ENCODE data around the gene DIP2B. TPM values are rescaled to one million over a fixed set of nuclear protein-coding genes. Genes with fewer than 3 reads are reported as not detected.

Gene DIP2B
- total RNA-seq, 2 experiments from 2014 or later, result 17.0 to 24.1 TPM

GRCh38 chr12:50550530-50551223, 45.9 kb downstream of the DIP2B start:
- H3K9me2 ChIP-seq (ENCODE audit: insufficient read depth, low read length), result no peaks in the 10 kb centered on the region
- TF ChIP-seq, protein P1, sequence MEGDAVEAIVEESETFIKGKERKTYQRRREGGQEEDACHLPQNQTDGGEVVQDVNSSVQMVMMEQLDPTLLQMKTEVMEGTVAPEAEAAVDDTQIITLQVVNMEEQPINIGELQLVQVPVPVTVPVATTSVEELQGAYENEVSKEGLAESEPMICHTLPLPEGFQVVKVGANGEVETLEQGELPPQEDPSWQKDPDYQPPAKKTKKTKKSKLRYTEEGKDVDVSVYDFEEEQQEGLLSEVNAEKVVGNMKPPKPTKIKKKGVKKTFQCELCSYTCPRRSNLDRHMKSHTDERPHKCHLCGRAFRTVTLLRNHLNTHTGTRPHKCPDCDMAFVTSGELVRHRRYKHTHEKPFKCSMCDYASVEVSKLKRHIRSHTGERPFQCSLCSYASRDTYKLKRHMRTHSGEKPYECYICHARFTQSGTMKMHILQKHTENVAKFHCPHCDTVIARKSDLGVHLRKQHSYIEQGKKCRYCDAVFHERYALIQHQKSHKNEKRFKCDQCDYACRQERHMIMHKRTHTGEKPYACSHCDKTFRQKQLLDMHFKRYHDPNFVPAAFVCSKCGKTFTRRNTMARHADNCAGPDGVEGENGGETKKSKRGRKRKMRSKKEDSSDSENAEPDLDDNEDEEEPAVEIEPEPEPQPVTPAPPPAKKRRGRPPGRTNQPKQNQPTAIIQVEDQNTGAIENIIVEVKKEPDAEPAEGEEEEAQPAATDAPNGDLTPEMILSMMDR (conservative IDR thresholded peaks at IDR 0.05; ENCODE audit: low read length), result no peak
- TF ChIP-seq EZH2phosphoT487 (IDR thresholded peaks at IDR 0.05; ENCODE audit: borderline replicate concordance, low read depth, low read length), result no peak
- no peaks in the 10 kb centered on the region for H3K4me1 ChIP-seq (ENCODE audit: insufficient read depth, low read length, poor library complexity, severe bottlenecking)
- H4K20me1 ChIP-seq (ENCODE audit: insufficient read depth, low read length), result no peaks in the 10 kb centered on the region
- H3K36me3 ChIP-seq (ENCODE audit: insufficient read depth, low read length), result peaks cover 3% of the 10 kb centered on the region; the same call in 1 of the 2 replicates
- H3K4me3 ChIP-seq (ENCODE audit: low read depth, low read length, poor library complexity, severe bottlenecking), result no peak overlapping the region
- intact Hi-C loops (cut with micrococcal nuclease; ENCODE audit: unreplicated experiment), result no loop called here
- H3K9me3 ChIP-seq (ENCODE audit: low read length), result no peaks in the 10 kb centered on the region
- BruUV-seq (replicated peaks), result no TSS peak
- no peak overlapping the region for H2AFZ ChIP-seq (ENCODE audit: low read length)
- H3K27ac ChIP-seq (ENCODE audit: low read depth, low read length, poor library complexity, severe bottlenecking), result no peak overlapping the region
- no peak overlapping the region for H3K4me2 ChIP-seq (ENCODE audit: low read length)
- DNase-seq (ENCODE audit: low spot score), result no peak
- peaks cover 10% of the 10 kb centered on the region; the same call in 1 of the 2 replicates for H3K79me2 ChIP-seq (ENCODE audit: insufficient read depth, low read depth, low read length)
- ChIA-PET CTCF (ENCODE audit: unreplicated experiment) (no interaction called here), POLR2A (interaction anchor here (0.6 to 1.1 kb wide), 4 partner anchors 9 to 263 kb away, joined by 3 to 7 read pairs (median 4); no protein-coding TSS in a partner anchor)

DNA sequence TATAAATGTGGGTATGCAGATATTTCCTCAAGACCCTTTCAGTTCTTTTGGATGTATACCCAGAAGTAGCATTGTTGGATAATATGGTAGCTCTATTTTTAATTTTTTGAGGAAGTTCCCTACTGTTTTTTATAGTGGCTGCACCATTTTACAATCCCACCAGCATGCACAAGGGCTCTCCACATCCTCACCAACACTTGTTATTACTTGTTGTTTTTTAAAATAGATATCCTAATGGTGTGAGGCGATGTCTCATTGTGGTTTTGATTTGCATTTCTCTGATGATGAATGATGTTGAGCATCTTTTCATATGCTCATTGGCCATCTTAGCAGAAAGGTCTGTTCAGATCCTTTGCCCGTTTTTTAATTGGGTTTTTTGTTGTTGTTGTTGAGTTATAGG, 47.1 kb downstream of the DIP2B start:
- BruUV-seq (replicated peaks), result no TSS peak
- CTCF ChIA-PET (ENCODE audit: unreplicated experiment), result no interaction called here
- TF ChIP-seq EZH2phosphoT487 (IDR thresholded peaks at IDR 0.05; ENCODE audit: borderline replicate concordance, low read depth, low read length), result no peak
- TF ChIP-seq, protein P1 (conservative IDR thresholded peaks at IDR 0.05; ENCODE audit: low read length), result no peak

DNA sequence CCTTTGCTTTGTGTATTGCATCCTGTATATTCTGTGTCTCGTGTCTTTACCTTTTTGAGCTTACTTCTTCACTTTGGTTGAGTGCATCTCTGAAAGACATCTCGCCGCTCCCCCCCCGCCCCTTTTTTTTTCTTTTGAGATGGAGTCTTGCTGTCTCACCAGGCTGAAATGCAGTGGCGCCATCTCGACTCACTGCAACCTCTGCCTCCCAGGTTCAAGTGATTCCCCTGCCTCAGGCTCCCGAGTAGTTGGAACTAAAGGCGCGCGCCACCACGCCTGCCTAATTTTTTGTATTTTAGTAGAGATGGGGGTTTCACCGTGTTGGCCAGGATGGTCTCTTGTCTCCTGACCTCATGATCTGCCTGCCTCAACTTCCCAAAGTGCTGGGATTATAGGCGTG, 49.9 kb downstream of the DIP2B start:
- H3K27ac ChIP-seq (ENCODE audit: low read depth, low read length, poor library complexity, severe bottlenecking), result no peak overlapping the region
- H3K4me3 ChIP-seq (ENCODE audit: low read depth, low read length, poor library complexity, severe bottlenecking), result no peak overlapping the region
- intact Hi-C loops (cut with micrococcal nuclease; ENCODE audit: unreplicated experiment), result no loop called here
- ChIA-PET POLR2A (interaction anchor here (0.9 to 1.1 kb wide), 2 partner anchors 9 to 1691 kb away, joined by 3 read pairs; no protein-coding TSS in a partner anchor), CTCF (ENCODE audit: unreplicated experiment) (no interaction called here)
- H3K4me1 ChIP-seq (ENCODE audit: insufficient read depth, low read length, poor library complexity, severe bottlenecking), result no peaks in the 10 kb centered on the region
- no peak overlapping the region for H2AFZ ChIP-seq (ENCODE audit: low read length)
- no peaks in the 10 kb centered on the region for H3K9me3 ChIP-seq (ENCODE audit: low read length)
- H4K20me1 ChIP-seq (ENCODE audit: insufficient read depth, low read length), result no peaks in the 10 kb centered on the region
- no peaks in the 10 kb centered on the region for H3K9me2 ChIP-seq (ENCODE audit: insufficient read depth, low read length)
- TF ChIP-seq, protein P1 (conservative IDR thresholded peaks at IDR 0.05; ENCODE audit: low read length), result no peak
- TF ChIP-seq EZH2phosphoT487 (IDR thresholded peaks at IDR 0.05; ENCODE audit: borderline replicate concordance, low read depth, low read length), result no peak
- no peak overlapping the region for H3K4me2 ChIP-seq (ENCODE audit: low read length)
- no TSS peak for BruUV-seq (replicated peaks)
- H3K79me2 ChIP-seq (ENCODE audit: insufficient read depth, low read depth, low read length), result no peaks in the 10 kb centered on the region
- peaks cover 3% of the 10 kb centered on the region; the same call in 1 of the 2 replicates for H3K36me3 ChIP-seq (ENCODE audit: insufficient read depth, low read length)
- no peak for DNase-seq (ENCODE audit: low spot score)

More for the DNA sequence above, 47.1 kb downstream of the DIP2B start:
- no peak overlapping the region for H3K27ac ChIP-seq (ENCODE audit: low read depth, low read length, poor library complexity, severe bottlenecking)
- no peaks in the 10 kb centered on the region for H3K4me1 ChIP-seq (ENCODE audit: insufficient read depth, low read length, poor library complexity, severe bottlenecking)
- H2AFZ ChIP-seq (ENCODE audit: low read length), result no peak overlapping the region
- no peak overlapping the region for H3K4me2 ChIP-seq (ENCODE audit: low read length)
- H3K79me2 ChIP-seq (ENCODE audit: insufficient read depth, low read depth, low read length), result peaks cover under 1% of the 10 kb centered on the region; the same call in 1 of the 2 replicates
- POLR2A ChIA-PET, result interaction anchor here (0.7 kb wide), 1 partner anchor 120 kb away, joined by 4 read pairs; no protein-coding TSS in a partner anchor
- H3K9me2 ChIP-seq (ENCODE audit: insufficient read depth, low read length), result no peaks in the 10 kb centered on the region
- DNase-seq (ENCODE audit: low spot score), result no peak
- peaks cover 3% of the 10 kb centered on the region; the same call in 1 of the 2 replicates for H3K36me3 ChIP-seq (ENCODE audit: insufficient read depth, low read length)
- no peaks in the 10 kb centered on the region for H3K9me3 ChIP-seq (ENCODE audit: low read length)
- no peak overlapping the region for H3K4me3 ChIP-seq (ENCODE audit: low read depth, low read length, poor library complexity, severe bottlenecking)
- no peaks in the 10 kb centered on the region for H4K20me1 ChIP-seq (ENCODE audit: insufficient read depth, low read length)
- intact Hi-C loops (cut with micrococcal nuclease; ENCODE audit: unreplicated experiment), result no loop called here
